ENCODE measurements around the gene LDLRAD4. TPM values are rescaled to one million over a fixed set of nuclear protein-coding genes. Genes with fewer than 3 reads are reported as not detected.

Gene LDLRAD4
- total RNA-seq, 1 donor from 2014 or later: 24.7 TPM

- intact Hi-C loops (cut with micrococcal nuclease): no loop called here
These were observed 17.3 kb upstream of the LDLRAD4 start for GRCh38 chr18:13201292-13201691.

- intact Hi-C loops (cut with micrococcal nuclease): no loop called here
These were observed 16.0 kb upstream of the LDLRAD4 start for GRCh38 chr18:13202571-13202970.

- intact Hi-C loops (cut with micrococcal nuclease): no loop called here
These were observed 12.3 kb upstream of the LDLRAD4 start for GRCh38 chr18:13206301-13206700.

GRCh38 chr18:13207294-13207693 is 11.3 kb upstream of the LDLRAD4 start:
- intact Hi-C loops (cut with micrococcal nuclease): no loop called here

GRCh38 chr18:13211534-13211933 is 7.0 kb upstream of the LDLRAD4 start:
- intact Hi-C loops (cut with micrococcal nuclease): no loop called here

GRCh38 chr18:13213036-13213795 is 5.3 kb upstream of the LDLRAD4 start:
- intact Hi-C loops (cut with micrococcal nuclease): no loop called here

- intact Hi-C loops (cut with micrococcal nuclease): loop anchor here (5.0 kb wide), 2 partner anchors 57 to 78 kb away; no protein-coding TSS in a partner anchor
These were observed 4.0 kb upstream of the LDLRAD4 start for GRCh38 chr18:13214609-13215008.

GRCh38 chr18:13216092-13216582 is 2.4 kb upstream of the LDLRAD4 start:
- intact Hi-C loops (cut with micrococcal nuclease): loop anchor here (1.0 to 5.0 kb wide), 14 partner anchors 50 to 585 kb away; partner anchors contain the start of genes FAM210A and RNMT

GRCh38 chr18:13216711-13217465 is 1.7 kb upstream of the LDLRAD4 start:
- intact Hi-C loops (cut with micrococcal nuclease): loop anchor here (1.0 to 5.0 kb wide), 14 partner anchors 49 to 584 kb away; partner anchors contain the start of genes FAM210A and RNMT

- intact Hi-C loops (cut with micrococcal nuclease): loop anchor here (2.0 to 5.0 kb wide), 7 partner anchors 60 to 583 kb away; partner anchors contain the start of genes FAM210A and RNMT
These were observed 1.0 kb upstream of the LDLRAD4 start for GRCh38 chr18:13217466-13217961.

GRCh38 chr18:13217971-13218367 is 591 bp upstream of the LDLRAD4 start:
- intact Hi-C loops (cut with micrococcal nuclease): loop anchor here (2.0 to 5.0 kb wide), 7 partner anchors 61 to 583 kb away; partner anchors contain the start of genes FAM210A and RNMT

GRCh38 chr18:13218997-13219396 is 437 bp downstream of the LDLRAD4 start:
- intact Hi-C loops (cut with micrococcal nuclease): loop anchor here (5.0 kb wide), 2 partner anchors 62 to 73 kb away; no protein-coding TSS in a partner anchor

- intact Hi-C loops (cut with micrococcal nuclease): loop anchor here (5.0 kb wide), 2 partner anchors 62 to 73 kb away; no protein-coding TSS in a partner anchor
These were observed 1.1 kb downstream of the LDLRAD4 start for GRCh38 chr18:13219593-13220159.

- intact Hi-C loops (cut with micrococcal nuclease): no loop called here
These were observed 1.9 kb downstream of the LDLRAD4 start for GRCh38 chr18:13220361-13220991.

GRCh38 chr18:13221869-13222855 is 3.6 kb downstream of the LDLRAD4 start:
- intact Hi-C loops (cut with micrococcal nuclease): no loop called here

GRCh38 chr18:13222856-13223281 is 4.3 kb downstream of the LDLRAD4 start:
- intact Hi-C loops (cut with micrococcal nuclease): no loop called here

- intact Hi-C loops (cut with micrococcal nuclease): no loop called here
These were observed 5.0 kb downstream of the LDLRAD4 start for GRCh38 chr18:13223311-13224143.

GRCh38 chr18:13225261-13225660 is 6.7 kb downstream of the LDLRAD4 start:
- intact Hi-C loops (cut with micrococcal nuclease): no loop called here
